Measurements from ENCODE around the gene ANKMY2.

DNA sequence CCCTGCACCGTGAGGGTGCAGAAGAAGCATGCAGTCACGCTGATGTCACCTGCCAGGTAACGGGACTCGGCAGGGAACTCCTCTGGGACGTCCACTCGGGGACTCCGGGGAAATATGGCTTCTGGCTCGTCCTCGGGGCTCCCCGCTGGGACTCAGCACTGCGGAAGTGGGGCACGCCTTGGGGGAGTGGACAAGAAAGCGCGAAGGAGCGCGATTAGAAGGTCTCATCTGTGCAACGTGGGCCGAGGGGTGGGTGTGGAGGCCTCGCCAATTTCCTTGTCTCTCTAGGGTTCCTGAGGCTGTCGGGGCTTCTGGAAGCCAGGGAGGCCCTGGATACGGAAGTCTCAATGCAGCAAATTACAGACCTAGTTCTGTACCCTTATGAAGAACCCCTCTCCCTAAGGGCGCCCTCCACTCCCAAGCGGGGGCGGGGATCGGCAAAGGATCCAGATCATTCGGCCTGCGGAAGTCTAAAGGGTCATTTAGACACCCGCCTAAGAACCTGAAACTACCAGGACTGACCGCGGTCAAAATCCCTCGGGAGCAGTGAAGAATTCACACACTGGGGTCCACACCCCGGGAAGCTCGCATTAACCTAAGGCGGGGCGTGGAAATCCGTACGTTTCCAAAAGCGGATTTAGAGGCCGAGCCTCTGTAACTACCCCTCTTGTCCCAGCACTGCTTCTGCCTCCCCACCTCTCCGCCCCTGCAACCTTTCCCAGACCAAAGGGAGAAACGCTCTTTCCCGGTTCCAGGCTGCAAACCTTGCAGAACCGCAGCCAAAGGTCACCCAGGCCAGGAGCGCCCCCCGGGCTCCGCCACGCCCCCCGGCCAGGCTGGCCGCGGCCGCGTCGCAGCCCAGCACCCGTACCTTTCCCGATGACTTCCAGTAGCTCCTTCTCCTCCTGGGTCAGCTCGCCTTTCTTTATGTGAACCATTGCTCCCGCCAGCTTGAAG is 640 bp downstream of the ANKMY2 start:
- TF ChIP-seq, protein P1, sequence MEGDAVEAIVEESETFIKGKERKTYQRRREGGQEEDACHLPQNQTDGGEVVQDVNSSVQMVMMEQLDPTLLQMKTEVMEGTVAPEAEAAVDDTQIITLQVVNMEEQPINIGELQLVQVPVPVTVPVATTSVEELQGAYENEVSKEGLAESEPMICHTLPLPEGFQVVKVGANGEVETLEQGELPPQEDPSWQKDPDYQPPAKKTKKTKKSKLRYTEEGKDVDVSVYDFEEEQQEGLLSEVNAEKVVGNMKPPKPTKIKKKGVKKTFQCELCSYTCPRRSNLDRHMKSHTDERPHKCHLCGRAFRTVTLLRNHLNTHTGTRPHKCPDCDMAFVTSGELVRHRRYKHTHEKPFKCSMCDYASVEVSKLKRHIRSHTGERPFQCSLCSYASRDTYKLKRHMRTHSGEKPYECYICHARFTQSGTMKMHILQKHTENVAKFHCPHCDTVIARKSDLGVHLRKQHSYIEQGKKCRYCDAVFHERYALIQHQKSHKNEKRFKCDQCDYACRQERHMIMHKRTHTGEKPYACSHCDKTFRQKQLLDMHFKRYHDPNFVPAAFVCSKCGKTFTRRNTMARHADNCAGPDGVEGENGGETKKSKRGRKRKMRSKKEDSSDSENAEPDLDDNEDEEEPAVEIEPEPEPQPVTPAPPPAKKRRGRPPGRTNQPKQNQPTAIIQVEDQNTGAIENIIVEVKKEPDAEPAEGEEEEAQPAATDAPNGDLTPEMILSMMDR (IDR thresholded peaks at IDR 0.05; ENCODE audit: poor library complexity, severe bottlenecking), result no peak
- no peak for TF ChIP-seq EP300 (conservative IDR thresholded peaks at IDR 0.05; ENCODE audit: poor library complexity, severe bottlenecking)
- no peak for TF ChIP-seq EZH2 (IDR thresholded peaks at IDR 0.05; ENCODE audit: borderline replicate concordance, insufficient read depth, low read length, poor library complexity, severe bottlenecking)
